ENCODE measurements around the gene ADRA1B.
"Not testable (repeated sequence)": the region's sequence is repeated elsewhere in the genome, so short reads cannot be mapped to it uniquely, and the experiment has no call there.

Gene ADRA1B

GRCh38 chr5:160011471-160011870 lies 95.2 kb downstream of the ADRA1B start:
- TF ChIP-seq CTCF (IDR thresholded peaks at IDR 0.05; ENCODE audit: control extremely low read depth, extremely low read depth, low read depth, missing control alignments): no peak
- ChIA-PET POLR2A (interaction anchor here (0.6 to 0.7 kb wide), 2 partner anchors 159 to 897 kb away, joined by 3 to 4 read pairs; no protein-coding TSS in a partner anchor), CTCF (interaction anchor here (1.0 to 5.5 kb wide), 3 partner anchors 10 to 70 kb away, joined by 3 to 59 read pairs (median 10); no protein-coding TSS in a partner anchor)
- DNase-seq (ENCODE audit: extremely low spot score): no peak

DNA sequence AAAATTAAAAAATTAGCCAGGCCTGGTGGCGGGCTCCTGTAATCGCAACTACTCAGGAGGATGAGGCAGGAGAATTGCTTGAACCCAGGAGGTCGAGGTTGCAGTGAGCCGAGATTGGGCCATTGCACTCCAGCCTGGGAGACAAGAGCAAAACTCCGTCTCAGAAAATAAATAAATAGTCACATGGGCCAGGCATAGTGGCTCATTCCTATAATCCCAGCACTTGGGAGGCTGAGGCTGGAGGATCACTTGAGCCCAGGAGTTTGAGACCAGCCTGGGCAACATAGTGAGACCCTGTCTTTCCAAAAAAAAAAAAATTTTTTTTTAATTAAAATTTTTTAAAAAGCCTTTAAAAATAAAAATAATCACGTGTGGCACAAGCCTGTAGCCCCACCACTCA lies 97.9 kb downstream of the ADRA1B start:
- DNase-seq (ENCODE audit: extremely low spot score); POLR2A ChIA-PET: not testable (repeated sequence)
- CTCF ChIA-PET: interaction anchor here (1.7 kb wide), 1 partner anchor 8 kb away, joined by 15 read pairs; no protein-coding TSS in a partner anchor

GRCh38 chr5:160018945-160019625 lies 102.8 kb downstream of the ADRA1B start:
- ChIA-PET CTCF (interaction anchor here (0.8 to 3.8 kb wide), 5 partner anchors 10 to 368 kb away, joined by 3 to 54 read pairs (median 3); partner anchors contain the start of gene TTC1), POLR2A (no interaction called here)
- DNase-seq (ENCODE audit: extremely low spot score): no peak
- no peak for TF ChIP-seq CTCF (IDR thresholded peaks at IDR 0.05; ENCODE audit: control extremely low read depth, extremely low read depth, low read depth, missing control alignments)

DNA sequence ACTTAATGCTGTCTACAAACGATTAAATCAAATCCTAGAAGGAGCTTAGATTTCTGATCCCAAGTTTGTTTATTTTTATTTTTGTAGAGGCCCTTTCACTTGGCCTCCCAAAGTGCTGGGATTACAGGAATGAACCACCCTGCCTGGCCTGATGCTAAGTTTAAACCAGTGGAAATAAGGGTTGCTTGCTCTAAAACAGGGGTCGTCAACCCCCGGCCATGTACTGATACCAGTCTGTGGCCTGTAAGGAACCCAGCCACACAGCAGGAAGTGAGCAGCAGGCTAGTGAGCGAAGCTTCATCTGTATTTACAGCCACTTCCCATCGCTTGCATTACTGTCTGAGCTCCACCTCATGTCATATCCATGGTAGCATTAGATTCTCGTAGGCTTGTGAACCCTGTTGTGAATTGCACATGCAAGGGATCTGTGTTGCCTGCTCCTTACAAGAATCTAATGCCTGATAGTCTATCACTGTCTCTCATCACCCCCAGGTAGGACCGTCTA lies 104.0 kb downstream of the ADRA1B start:
- DNase-seq (ENCODE audit: extremely low spot score): no peak
- TF ChIP-seq CTCF (IDR thresholded peaks at IDR 0.05; ENCODE audit: control extremely low read depth, extremely low read depth, low read depth, missing control alignments): no peak
- CTCF ChIA-PET: interaction anchor here (0.9 to 3.8 kb wide), 8 partner anchors 11 to 447 kb away, joined by 3 to 59 read pairs (median 10); partner anchors contain the start of gene TTC1
- POLR2A ChIA-PET: no interaction called here

DNA sequence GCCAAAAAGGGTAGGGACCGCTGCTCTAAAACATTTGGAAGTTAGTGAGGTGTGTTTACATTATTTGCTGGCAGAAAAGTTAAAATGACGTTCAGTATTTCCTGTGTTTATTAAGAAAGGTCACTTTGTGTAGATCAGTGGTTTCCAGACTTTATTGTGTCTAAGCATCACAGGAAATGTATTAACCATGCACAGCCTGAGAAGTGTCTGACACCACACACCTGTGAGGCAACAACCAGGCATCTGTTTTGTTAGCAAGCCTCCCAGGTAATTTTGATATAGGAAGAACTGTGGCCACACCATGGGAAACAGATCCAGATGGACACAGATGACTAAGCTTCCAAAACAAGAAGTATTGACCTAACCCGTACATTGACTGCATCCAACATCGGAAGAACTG lies 104.7 kb downstream of the ADRA1B start:
- no peak for DNase-seq (ENCODE audit: extremely low spot score)
- no peak for TF ChIP-seq CTCF (IDR thresholded peaks at IDR 0.05; ENCODE audit: control extremely low read depth, extremely low read depth, low read depth, missing control alignments)
- ChIA-PET CTCF (interaction anchor here (0.9 to 3.8 kb wide), 30 partner anchors 8 to 771 kb away, joined by 3 to 73 read pairs (median 6); partner anchors contain the start of gene TTC1), POLR2A (no interaction called here)

DNA sequence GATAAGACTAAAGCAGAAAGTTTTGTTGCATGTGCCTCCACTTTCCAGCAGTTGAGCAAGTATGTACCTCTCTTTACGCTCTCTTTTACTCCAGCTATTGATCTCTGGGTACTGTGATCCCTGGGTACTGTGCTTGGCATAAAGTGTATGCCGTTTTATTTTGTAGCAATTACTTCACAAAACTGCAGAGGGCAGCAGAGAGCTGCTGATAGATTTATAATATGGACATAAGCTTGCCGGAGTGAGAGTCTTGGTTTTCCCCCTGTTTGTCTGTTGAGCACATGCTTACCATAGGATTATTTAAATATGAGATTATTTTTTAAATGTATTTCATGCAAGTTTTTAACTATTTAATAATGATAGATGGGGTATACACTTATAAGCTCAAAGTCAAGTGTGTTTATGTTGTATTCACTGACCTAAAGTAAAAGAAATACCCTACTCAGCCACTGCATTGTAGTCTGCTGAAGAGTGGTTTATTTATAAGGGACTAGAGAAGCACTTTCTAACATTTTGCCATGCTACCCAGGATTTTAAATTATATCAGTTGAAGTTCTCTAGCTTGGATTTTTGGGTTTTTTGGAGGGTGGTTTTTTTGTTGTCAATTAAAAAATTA lies 105.7 kb downstream of the ADRA1B start:
- ChIA-PET CTCF (interaction anchor here (0.6 to 3.8 kb wide), 62 partner anchors 8 to 772 kb away, joined by 3 to 73 read pairs (median 4); partner anchors contain the start of genes FAM200C, PTTG1 and TTC1), POLR2A (interaction anchor here (0.6 to 1.0 kb wide), 3 partner anchors 13 to 398 kb away, joined by 3 to 6 read pairs (median 3); partner anchors contain the start of gene TTC1)
- TF ChIP-seq CTCF (IDR thresholded peaks at IDR 0.05; ENCODE audit: control extremely low read depth, extremely low read depth, low read depth, missing control alignments): peak; percentile 69
- peak; percentile 59 for DNase-seq (ENCODE audit: extremely low spot score)

Measured in GM10248 (cell line).